NCI-H128 (cell line): Measurements from ENCODE around the gene SLC22A31.
A peak's percentile ranks its signal among the peaks of the same experiment; 100 is the strongest.
"Not testable (repeated sequence)": the region's sequence is repeated elsewhere in the genome, so short reads cannot be mapped to it uniquely, and the experiment has no call there.

ENCODE experiments used
- DNase-seq: peaks from one replicate; lab custom pipeline; 2025; ENCODE audit not compliant: unreplicated experiment; lab: John Stamatoyannopoulos, UW

SLC22A31 gene

DNA sequence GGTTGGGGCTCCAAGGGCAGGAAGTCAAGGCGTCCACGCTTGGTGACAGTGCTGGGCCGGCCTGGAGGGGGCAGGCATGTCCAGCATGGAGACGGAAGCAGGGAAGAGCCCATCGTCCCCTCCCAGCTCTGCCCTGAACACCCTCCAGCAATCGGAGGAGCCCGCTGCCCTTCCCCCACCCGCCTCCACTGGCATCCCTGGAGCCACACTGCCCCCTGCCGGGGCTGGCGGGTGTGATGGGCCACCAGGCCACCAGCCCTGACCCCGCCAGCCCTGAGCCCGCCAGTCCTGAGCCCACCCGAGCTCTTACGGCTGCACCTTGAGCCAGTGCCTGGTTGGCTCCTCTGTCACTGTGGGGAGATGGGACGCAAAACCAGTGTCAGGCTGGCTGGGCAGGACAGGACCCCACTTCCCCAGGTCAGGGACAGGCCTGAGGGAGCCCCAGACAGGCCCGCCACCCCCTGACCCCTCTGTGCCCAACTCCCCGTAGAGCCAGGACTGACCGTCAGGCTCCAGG, 32.9 kb downstream of the SLC22A31 start:
- DNase-seq, result peak; percentile 31

DNA sequence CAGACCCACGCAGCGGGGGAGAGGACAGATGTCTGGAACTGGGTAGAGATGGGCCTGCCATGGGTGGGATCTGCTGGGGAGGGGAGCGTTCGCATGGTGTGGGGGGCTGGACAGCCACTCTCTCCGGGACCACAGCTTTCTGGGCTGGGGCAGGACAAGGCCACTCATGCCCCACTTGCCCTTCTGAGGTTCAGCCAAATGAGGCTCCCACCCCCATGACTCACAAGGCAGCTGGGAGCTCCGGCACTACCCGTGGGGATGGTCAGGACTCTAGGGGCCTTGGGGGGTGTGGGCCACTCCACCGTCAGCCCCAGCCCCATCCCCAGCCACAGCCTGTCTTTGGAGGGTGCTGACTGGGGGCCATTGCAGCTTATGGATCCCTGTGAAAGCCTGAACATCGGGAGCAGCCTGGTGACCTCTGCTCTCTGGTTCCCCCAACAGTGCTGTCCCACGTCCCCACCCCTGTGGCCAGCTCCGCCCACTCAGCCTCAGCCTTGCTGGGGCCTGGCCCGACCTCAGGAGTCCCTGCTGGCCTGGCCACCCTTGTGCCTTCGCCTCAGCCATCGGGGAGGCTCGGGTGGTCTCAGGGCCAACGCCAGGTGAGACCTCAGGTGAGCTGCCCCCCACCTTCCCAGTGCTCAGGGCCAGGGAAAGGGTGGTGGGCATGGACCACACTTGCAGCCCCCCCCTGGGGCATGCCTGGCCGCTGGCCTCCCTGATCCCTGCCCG, 33.5 kb downstream of the SLC22A31 start:
- no peak for DNase-seq

DNA sequence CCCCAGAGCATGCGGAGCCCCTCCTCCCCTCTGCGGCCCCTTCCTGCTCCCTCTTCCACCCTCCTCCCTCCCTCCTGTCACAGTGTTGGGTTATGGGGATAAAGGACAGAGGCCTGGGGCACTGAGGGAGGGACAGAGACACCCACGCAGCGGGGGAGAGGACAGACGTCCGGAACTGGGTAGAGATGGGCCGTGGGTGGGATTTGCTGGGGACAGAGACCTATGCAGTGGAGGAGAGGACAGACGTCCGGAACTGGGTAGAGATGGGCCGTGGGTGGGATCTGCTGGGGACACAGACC, 34.7 kb downstream of the SLC22A31 start:
- DNase-seq, result not testable (repeated sequence)

DNA sequence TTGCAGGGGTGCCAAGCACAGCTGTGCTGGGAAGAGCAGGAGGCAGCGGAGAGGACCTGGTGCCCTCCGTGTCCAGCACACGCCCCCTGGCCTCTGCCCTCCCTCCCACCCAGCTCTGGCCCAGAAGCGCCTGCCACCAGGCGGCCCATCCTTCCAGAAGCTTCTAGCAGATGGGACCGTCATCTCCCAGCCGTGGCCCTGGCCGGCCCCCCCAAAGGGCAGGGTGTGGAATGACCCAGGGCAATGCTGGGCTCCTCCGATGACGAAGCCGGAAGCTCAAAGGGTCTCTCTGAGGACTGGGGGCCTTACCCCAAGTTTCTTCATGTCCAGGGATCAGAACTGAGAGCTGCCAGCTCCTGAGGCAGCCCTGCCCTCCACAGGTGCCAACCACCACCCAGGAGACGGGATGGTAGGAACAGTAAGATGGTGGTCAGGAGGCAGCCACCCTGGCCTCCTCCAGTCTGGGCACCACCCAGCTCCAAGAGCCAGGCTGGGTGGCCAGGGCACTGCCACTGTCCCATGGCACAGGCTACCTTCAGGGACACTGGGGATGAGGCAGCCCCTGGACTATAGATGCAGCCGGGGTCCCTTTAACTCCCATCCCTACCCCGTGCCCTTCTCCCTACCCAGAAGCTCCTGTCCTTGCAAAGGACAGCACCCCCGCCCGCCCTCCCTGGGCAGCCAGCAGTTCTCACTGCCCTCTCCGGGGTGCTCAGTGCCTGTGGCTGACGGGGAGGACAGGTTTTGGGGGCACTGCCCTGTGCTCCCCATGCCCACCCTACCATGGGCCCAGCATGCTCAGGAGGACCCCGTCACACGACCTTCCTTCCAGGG, 35.3 kb downstream of the SLC22A31 start:
- DNase-seq, result no peak

DNA sequence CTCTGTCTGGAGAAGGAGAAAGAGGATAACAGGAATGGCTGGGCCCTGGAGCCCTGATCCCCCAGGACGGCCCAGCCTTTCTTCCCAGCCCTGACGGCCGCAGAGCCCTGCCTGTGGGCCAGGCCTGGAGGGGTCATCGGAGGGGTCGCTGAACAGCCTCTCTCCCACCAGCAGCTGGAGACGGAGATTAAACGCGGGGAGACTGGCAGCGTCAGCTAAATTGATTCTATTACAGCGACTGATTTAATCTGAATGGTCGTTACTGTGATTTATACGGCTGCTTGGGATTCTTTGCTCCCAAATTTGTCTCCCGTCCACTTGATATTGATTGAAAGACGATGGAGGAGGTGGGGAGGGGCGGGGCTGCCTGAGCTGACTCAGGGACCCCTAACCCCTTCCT, 35.9 kb downstream of the SLC22A31 start:
- no peak for DNase-seq

DNA sequence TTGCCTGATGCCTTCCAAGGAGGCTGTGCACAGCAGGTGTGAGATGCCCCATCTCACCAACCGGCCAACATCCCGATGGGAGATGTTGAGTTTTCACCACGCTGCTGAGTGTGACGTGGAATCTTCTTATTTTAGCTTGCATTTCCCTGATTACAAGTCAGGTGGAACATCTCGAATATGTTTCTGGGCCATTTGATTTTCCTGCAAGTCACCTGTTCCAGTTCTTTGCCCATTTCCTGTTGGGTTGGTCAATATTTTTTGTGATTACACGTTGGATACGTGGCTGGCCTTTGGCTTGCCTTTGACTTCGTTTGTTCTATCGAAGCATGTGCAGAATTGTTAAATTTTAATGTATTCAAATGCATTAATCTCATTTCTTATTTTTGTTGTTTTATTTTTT, 37.0 kb downstream of the SLC22A31 start:
- DNase-seq, result no peak

DNA sequence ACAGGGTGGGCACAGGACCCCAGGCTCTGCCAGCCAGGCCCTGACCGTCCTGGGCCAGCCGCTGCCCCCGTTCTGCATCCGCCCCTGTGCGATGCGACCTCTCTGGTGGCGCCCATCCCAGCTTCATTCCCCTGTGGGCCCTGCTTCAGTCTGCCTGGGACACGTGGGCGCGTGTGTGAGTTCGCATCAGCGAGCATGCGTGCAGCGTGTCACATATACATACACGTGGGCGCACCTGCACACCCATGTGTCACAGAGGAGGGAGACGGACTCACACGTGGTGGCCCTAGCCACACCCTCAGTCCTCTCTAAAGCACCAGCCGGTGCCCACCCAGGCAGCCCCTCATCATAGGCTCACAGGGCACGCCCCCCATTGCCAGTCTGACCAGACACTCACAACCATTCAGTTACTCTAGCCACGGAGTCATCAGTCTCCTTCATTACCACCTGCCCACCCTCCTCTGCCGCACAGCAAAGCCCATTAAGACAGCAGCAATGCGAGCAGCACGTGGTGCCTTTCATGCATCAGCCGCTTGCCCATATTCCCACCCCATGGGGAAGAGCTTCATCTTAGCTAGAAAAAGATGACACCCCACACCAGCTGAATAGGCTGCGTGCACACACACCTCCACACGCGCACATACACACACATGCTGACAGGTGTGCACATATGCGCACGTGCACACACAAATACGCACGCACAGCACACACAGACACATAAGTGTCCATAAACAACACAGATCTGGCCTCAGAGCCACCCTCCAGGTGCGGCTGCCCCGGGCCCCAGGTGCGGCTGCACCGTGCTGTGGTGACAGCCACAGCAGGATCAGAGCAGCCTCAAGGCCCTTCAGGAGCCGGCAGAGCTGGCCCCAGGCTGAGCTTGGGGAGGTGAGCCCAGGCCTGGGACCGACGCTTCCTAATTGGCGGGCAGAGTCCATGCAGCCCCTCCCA, 38.3 kb downstream of the SLC22A31 start:
- DNase-seq, result no peak

DNA sequence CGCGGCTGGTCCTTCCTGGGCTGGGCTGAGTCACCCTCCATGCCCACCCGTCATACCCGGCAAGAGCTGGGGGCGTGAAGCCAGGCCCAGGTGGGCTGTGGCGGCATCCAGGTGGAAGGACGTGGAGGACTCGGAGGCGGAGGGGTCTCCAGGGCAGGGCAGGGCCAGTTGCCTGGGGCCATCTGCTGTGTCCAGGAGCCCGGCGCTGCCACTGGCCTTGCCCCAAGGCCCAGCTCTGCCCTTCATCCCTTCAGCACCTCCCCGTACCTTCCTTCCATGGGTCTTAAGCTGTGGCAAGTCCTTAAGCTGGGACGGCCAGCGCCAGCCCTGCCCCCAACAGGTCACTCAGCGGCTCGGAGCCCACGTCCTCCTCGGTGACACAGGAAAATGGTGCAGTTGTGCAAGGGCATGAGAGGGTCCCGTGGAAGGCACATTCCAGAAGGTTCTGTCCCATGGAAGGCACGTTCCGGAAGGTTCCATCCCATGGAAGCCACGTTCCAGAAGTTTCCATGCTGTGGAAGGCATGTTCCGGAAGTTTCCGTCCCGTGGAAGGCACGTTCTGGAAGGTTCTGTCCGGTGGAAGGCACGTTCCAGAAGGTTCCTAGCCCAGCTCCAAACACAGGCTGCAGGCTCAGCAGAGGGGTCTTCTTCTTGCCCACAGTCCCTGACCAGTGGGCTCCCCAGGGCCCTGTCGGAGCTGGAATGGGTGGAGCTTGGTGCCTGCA, 39.2 kb downstream of the SLC22A31 start:
- DNase-seq, result no peak

DNA sequence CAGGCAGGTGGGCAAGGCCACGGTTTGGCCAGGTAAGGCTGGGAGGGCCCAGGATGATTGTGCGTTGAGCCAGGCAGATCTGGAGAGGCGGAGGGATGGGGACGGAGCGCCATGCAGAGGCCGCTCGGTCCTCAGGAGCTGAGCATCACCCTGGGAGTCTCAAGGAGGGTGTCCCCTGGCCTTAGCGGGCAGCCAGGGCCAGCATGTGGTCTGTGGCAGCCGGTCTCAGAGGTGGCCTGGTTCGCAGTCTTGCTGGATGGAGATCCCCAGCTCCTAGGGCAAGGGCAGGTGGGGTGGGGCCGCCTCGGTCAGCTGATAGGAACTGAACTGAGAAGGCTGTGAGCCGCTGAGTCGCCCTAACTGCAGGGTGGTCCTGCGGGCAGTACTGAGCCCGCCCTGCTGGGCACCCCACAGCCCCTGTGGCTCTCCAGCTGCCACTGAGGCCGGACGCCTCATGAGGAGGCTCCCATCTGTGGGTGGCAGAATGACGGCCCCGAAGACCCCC, 40.4 kb downstream of the SLC22A31 start:
- DNase-seq, result no peak

DNA sequence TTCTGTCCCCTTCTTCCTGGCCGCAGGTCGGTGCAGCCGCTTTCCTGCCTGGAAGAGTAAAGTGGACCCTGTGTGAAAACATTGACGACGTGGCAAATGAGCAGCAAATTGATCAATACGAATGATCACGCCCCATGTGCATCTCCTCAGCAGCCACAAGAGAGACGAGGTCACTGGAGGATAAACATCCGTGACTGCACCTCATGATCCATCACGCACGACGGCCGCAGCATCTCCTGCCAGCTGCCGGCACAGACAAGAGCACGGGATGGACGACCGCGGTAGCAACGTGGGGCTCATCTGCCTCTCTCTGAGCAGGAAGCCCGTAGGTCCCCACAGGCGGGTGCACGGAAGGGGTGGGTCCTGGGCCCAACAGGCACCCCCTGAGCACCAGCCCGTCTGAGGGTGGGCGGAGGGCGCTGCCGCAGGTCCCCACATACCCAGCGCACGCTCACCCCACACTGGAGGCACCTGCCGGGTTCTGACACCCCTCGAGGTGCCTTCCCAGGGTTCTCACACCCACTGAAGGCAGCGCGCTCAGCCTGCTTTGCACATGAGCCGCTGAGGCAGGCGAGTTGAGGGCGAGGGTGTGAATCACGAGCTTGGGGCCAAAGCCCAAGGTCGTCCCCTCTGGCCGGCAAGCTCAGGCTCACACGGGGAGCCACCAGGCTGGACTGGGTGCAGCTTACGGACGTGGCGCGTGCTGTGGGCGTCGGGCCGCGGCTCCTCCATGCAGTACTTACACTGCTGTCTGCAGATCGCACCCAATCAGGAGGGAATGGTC, 41.1 kb downstream of the SLC22A31 start:
- DNase-seq, result no peak

DNA sequence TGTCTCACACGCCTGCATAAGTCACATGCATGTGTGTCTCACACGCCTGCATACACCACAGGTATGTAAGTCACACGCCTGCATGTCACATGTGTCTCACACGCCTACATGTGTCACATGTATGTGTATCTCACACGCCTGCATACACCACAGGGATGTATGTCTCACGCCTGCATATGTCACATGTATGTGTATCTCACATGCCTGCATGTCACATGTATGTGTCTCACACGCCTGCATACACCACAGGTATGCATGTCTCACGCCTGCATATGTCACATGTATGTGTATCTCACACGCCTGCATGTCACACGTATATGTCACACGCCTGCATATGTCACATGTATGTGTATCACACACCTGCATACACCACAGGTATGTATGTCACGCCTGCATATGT, 42.6 kb downstream of the SLC22A31 start:
- no peak for DNase-seq

DNA sequence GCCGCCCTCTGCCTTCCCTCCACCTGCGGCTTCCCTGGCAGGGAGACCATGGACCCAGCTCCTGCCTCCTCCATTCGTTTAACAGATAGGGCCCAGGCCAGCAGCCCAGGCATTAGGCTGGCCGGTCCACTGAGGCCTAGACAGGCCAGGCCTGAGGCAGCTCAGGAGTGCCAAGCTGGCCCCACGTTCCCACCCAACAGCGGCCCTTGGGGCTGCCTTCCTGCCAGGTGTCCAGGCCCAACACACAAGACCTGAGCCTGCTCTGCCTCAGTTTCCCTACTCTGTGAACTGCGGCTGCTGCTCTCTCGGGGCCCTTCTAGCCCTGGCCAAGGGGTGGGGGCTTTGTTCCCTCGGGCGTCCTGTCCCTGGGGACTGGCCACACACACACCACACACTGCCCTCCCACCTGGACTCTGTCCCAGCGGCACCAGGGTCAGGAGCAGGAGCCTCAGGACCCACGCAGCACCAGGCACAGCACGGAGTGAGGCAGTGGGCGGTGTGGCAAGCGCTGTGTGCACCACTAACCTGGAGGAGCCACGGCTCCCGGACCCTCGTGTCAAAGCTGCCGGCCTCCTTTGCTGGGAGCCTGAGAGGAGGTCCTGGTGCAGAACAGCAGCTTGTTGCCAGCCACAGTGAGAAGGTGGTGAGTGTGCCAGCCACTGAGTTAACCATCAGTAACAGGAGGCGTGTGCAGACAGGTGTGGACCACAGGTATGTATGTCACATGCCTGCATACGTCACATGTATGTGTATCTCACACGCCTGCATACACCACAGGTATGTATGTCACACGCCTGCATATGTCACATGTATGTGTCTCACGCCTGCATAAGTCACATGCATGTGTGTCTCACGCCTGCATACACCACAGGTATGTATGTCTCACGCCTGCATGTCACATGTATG, 43.3 kb downstream of the SLC22A31 start:
- DNase-seq, result no peak

DNA sequence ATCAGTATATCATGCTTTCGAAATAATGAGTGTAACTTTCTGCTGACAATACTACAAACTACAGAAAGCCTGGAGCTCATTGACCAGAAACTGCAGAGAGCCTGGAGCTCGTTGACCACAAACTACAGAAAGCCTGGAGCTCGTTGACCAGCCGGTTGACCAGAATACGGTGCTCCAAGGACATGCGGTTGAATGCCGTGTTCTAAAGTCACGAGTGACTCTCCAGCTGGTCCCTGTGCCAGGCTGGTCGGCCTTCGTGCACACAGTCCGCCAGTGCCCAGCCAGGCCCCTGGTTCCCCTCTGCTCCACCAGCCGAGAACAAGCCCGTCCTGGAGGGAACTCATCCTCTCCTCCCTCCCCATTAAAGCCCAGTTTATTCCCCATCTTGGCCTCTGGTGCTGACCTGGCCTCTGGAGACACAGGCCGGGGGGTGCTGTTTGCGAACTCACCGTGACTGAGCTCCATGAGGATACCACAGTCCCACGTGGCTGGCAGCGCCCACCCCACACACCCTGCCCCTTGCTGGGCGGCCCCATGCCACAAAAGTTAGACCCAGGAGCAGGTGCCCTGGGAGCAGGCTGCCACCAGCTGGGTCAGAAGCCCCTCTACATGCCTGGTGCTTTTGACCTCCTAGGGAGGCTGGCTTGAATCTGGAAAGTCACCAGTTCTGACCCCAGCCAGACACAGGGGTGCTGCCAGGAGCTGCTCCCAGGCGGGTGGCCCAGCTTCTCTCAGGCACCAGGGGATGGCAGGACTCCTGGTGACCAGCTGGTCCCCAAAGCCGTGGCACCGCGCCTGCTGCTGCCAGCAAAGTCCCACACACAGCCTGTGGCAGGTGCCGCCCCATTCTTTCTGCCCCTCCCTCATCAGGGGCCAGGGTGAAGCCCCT, 44.2 kb downstream of the SLC22A31 start:
- no peak for DNase-seq

DNA sequence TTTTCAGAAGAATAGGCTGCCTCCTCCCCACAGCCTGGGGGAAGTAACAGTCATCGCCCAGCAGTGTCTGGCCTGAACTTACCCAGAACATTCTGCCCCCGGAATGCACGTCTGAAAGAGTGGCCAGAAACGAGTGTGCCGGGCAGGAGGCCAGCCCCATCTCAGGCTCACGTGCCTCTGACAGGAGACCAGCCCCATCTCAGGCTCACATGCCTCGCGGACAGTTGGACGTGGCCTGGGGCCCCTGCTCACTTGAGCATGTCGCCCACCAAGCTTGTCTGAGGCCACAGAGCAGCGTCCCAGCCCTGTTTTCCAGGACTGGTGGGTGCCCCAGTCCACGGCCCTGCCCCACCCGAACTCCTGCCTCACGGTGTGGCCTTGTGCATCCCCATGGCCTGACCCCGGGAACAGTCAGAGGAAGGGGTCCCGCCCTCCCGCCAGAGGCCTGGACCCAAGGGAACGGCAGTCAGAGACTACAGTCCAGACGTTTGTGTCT, 45.1 kb downstream of the SLC22A31 start:
- DNase-seq, result no peak

DNA sequence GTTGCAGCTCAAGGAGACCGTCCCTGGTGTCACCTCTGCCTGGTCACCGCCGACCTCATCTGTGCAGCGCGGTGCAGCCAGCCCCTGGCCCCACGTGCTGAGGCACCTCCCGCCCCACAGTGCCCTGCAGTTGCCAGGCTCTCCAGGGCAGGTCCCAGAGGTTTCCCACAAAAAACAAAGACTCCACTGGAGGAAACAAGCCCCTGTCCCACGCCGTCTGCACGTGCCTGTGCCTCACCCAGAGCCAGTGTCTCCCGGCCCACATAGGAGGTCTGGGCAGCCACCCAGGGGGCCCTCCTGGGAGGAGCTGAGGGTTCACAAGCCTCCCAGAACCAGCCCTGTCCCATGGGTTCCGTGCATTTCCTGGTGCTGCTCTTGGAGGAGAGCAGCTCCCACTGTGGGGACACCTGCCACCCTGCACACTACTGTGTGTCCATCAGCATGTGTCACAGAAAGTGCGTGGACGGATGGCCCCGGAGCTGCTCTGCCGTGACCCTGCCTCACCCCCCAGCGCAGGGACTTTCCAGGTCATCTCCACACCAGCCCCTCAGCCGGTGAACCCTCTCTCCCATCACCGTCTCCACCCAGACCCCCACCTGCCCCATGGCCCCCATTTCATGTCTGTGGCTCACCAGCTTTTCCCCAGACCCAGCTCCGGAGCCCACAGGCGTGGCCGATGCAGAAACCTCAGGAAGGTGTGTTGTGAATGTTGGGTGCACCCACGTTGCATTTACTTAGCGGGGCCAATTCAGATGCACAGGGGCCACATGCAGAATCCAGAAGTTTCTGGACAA, 45.8 kb downstream of the SLC22A31 start:
- no peak for DNase-seq

DNA sequence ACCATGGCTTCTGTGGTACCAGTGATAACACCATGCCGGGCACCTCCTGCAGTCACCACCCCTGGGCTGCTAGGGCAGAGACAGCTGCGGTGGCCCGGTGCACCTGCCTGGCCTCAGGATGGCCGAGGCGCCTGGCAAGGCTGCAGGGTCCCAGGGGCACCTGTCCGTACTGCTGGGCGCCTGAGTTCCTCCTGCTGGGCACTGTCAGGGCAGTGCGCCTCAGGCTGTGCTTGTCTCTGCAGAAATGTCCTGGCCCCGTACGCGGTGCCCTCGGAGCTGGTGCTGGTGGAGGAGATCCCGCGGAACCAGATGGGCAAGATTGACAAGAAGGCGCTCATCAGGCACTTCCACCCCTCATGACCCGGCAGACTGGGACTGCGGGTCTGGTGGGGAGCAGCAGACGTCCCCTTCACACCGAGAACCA, 46.5 kb downstream of the SLC22A31 start:
- DNase-seq, result no peak
